WI38 (cell line): ENCODE data around the gene SNAPC2.

Experiments used
- H3K4me3 ChIP-seq: 2 replicates; pipeline ENCODE4 v1.5.1; 2011; ENCODE audit warnings: low read depth, mild to moderate bottlenecking, control low read depth, low read length
- TF ChIP-seq, protein P1 (sequence below): IDR thresholded peaks from 2 replicates; pipeline ENCODE4 v1.5.1; 2012; ENCODE audit warnings: low read depth, mild to moderate bottlenecking, control low read depth, low read length

Gene SNAPC2

DNA sequence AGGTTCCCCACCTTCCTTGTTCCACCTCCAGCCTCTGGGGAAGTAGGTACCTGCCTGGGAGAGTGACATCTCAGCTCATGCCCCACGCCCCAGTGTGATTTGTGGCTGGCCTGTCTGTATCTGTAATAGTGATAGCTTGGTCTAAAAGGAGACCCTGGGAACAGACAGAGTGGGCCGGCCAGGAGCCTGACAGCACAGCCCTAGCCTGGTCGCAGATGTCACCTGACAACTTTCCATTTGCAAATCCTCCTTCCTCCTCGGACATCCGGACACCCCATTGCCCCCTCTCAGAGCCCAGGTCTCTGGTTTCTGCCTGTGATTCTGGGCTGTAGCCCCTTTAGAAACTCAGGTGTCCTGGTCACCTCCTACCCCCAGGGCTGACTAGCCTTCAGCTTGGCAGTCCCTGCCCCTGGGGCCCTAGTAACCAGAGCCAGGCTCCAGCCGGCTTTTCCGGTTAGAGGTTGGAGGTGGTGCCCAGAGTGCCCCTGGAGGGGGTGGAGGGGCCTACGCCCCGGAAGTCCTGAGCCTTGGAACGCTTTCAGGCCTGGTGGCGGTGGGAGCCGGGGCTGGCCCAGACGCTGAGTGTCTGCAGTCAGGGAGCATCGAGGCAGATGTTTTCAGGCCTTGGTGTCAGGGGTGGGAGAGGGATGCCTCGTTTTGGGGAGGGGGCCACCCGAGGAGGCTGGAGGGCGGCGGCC is 25.4 kb upstream of the SNAPC2 start:
- H3K4me3 ChIP-seq = no peak overlapping the region
- TF ChIP-seq, protein P1, sequence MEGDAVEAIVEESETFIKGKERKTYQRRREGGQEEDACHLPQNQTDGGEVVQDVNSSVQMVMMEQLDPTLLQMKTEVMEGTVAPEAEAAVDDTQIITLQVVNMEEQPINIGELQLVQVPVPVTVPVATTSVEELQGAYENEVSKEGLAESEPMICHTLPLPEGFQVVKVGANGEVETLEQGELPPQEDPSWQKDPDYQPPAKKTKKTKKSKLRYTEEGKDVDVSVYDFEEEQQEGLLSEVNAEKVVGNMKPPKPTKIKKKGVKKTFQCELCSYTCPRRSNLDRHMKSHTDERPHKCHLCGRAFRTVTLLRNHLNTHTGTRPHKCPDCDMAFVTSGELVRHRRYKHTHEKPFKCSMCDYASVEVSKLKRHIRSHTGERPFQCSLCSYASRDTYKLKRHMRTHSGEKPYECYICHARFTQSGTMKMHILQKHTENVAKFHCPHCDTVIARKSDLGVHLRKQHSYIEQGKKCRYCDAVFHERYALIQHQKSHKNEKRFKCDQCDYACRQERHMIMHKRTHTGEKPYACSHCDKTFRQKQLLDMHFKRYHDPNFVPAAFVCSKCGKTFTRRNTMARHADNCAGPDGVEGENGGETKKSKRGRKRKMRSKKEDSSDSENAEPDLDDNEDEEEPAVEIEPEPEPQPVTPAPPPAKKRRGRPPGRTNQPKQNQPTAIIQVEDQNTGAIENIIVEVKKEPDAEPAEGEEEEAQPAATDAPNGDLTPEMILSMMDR = no peak

DNA sequence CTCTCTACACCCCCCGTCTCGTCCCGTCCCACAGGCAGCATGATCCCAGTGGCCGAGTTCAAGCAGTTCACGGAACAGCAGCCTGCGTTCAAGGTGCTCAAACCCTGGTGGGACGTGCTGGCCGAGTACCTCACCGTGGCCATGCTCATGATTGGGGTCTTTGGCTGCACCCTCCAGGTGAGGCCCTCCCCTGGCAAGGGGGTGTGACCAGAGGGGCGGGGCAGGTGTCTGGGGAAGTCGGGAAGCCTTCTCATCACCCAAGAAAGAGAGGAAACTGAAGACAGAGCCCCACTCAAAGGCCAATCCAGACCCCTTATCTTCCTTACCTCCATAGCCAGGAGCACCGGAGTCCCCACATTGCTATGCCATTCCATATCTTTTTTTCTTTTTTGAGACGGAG is 24.6 kb upstream of the SNAPC2 start:
- H3K4me3 ChIP-seq = no peak overlapping the region
- TF ChIP-seq, protein P1 = no peak

DNA sequence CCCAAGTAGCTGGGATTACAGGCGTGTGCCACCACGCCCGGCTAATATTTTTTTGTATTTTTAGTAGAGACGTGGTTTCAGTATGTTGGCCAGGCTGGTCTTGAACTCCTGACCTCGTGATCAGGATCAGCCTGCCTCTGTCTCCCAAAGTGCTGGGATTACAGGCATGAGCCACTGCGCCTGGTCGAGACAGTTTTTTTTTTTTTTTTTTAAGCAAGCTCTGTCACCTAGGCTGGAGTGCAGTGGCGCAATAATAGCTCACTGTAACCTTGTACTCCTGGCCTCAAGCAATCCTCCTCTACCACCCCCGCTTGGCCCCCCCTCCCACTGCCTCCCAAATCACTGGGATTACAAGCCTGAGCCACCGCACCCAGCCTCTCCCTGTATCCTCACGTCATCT is 22.8 kb upstream of the SNAPC2 start:
- TF ChIP-seq, protein P1 = no peak
- no peak overlapping the region for H3K4me3 ChIP-seq

DNA sequence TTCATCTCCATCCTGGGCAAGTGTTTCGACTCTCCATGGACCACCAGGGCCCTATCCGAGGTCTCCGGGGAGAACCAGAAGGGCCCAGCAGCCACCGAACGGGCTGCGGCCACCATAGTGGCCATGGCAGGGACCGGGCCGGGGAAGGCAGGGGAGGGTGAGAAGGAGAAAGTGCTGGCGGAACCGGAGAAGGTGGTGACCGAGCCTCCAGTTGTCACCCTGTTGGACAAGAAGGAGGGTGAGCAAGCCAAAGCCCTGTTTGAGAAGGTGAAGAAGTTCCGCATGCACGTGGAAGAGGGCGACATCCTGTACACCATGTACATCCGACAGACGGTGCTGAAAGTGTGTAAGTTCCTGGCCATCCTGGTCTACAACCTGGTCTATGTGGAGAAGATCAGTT is 21.2 kb upstream of the SNAPC2 start:
- TF ChIP-seq, protein P1 = no peak

DNA sequence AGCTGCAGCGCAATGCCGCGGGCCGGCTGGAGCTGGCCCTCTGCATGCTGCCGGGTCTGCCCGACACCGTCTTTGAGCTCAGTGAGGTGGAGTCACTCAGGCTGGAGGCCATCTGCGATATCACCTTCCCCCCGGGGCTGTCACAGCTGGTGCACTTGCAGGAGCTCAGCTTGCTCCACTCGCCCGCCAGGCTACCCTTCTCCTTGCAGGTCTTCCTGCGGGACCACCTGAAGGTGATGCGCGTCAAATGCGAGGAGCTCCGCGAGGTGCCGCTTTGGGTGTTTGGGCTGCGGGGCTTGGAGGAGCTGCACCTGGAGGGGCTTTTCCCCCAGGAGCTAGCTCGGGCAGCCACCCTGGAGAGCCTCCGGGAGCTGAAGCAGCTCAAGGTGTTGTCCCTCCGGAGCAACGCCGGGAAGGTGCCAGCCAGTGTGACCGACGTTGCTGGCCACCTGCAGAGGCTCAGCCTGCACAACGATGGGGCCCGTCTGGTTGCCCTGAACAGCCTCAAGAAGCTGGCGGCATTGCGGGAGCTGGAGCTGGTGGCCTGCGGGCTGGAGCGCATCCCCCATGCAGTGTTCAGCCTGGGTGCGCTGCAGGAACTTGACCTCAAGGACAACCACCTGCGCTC is 20.3 kb upstream of the SNAPC2 start:
- TF ChIP-seq, protein P1 = no peak

More for the DNA sequence above, 21.2 kb upstream of the SNAPC2 start:
- H3K4me3 ChIP-seq = no peak overlapping the region

DNA sequence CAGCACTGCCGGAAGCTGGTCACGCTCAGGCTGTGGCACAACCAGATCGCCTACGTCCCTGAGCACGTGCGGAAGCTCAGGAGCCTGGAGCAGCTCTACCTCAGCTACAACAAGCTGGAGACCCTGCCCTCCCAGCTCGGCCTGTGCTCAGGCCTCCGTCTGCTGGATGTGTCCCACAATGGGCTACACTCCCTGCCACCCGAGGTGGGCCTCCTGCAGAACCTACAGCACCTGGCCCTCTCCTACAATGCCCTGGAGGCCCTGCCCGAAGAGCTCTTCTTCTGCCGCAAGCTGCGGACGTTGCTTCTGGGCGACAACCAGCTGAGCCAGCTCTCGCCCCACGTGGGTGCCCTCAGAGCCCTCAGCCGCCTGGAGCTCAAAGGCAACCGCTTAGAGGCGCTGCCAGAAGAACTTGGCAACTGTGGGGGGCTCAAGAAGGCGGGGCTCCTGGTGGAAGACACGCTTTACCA is 19.7 kb upstream of the SNAPC2 start:
- TF ChIP-seq, protein P1 = no peak
- no peak overlapping the region for H3K4me3 ChIP-seq

More for the DNA sequence above, 20.3 kb upstream of the SNAPC2 start:
- no peak overlapping the region for H3K4me3 ChIP-seq

GRCh38 chr19:7900931-7901330 is 19.2 kb upstream of the SNAPC2 start:
- TF ChIP-seq, protein P1 = no peak
- no peak overlapping the region for H3K4me3 ChIP-seq
